GM10266 (cell line): ENCODE results near the gene SMIM13.
A peak's percentile ranks its signal among the peaks of the same experiment; 100 is the strongest.

Experiments
- DNase-seq: peaks from one replicate; pipeline ENCODE4 v3.0.0; 2012; ENCODE audit errors: extremely low spot score
- TF ChIP-seq, protein P1 (sequence below): IDR thresholded peaks from 2 replicates; pipeline ENCODE4 v1.5.1; 2012; ENCODE audit warnings: mild to moderate bottlenecking, low read depth; ENCODE audit not compliant: control insufficient read depth, insufficient read depth; ENCODE audit errors: missing control alignments

SMIM13 gene

DNA sequence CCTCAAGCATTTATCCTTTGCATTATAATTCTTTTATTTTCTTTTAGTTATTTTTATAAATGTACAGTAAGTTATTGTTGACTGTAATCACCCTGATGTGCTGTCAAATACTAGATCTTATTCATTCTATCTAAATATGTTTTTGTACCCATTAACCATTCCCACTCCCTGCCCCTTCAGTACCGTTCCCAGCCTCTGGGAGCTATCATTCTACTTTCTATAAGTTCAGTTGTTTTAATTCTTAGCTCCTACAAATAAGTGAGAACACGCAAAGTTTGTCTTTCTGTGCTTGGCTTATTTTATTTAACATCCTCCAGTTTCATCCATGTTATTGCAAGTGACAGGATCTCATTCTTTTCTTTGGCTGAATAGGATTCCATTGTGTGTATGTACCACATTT is 30.3 kb downstream of the SMIM13 start:
- no peak for DNase-seq
- TF ChIP-seq, protein P1, sequence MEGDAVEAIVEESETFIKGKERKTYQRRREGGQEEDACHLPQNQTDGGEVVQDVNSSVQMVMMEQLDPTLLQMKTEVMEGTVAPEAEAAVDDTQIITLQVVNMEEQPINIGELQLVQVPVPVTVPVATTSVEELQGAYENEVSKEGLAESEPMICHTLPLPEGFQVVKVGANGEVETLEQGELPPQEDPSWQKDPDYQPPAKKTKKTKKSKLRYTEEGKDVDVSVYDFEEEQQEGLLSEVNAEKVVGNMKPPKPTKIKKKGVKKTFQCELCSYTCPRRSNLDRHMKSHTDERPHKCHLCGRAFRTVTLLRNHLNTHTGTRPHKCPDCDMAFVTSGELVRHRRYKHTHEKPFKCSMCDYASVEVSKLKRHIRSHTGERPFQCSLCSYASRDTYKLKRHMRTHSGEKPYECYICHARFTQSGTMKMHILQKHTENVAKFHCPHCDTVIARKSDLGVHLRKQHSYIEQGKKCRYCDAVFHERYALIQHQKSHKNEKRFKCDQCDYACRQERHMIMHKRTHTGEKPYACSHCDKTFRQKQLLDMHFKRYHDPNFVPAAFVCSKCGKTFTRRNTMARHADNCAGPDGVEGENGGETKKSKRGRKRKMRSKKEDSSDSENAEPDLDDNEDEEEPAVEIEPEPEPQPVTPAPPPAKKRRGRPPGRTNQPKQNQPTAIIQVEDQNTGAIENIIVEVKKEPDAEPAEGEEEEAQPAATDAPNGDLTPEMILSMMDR: no peak

DNA sequence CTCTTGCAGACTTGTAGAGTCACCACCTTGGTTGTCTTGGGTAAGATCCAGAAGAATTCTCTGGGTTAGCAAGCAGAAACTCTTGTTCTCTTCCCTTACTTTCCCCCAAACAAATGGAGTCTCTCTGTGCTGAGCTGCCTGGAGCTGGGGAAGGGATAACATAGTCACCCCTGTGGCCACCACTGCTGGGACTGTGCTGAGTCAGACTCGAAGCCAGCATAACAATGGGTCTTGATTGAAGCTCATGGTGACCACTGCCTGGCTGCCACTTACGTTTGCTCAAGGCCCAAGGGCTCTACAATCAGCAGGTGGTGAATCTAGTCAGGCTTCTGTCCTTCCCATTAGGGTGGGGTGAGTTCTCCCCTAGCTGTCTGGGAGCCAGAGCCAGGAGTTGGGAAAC is 33.2 kb downstream of the SMIM13 start:
- DNase-seq: no peak
- TF ChIP-seq, protein P1: no peak

DNA sequence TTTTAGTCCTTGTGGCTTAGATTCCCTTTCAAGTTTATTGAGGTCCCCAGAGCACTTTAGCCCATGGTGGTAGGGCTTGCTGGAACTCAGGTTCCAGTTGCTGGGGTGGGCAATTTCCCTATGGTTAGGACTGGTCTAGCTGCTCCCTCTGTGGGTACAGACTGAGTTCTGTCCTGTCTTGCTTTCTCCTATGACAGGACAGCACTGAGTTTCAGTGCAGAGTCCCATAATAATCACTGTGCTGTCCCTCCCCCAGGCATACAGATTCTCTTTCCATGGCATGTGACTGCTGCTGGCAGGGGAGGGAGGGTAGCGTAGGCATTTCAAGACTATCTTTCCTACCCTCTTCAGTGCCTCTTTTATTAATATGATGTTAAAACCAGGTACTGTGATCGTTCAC is 35.0 kb downstream of the SMIM13 start:
- TF ChIP-seq, protein P1: no peak

DNA sequence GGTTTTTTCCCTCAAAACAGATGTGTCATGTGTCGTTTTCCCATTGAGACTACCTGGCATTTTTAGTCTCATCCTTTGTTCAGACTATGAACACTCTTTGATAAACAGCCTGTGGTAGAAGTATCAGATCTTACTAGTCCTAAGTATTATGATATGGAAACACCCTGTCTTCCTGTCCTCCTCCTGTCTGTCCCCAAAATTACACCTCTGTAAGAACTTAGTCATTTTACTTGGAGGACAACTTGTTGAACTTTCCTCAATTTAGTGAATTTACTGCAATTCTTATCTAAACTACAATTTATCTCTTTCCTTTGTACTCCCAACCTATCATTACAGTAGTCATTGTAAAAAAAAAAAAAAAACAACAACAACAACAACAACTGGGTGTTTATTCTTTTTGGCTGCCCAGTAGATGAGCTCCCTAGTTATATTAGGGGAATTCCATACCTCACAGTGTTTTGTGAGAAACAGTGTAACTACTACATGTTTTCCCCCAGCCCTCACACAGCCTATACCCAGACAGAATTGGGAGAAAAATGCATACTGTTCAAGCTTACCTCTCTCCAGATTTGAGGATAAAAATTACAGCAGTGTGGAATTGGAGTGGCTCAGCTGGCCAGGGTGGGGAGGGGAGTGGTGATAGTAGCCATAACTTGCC is 36.4 kb downstream of the SMIM13 start:
- DNase-seq: peak; percentile 25
- TF ChIP-seq, protein P1: no peak

More for the DNA sequence above, 35.0 kb downstream of the SMIM13 start:
- no peak for DNase-seq

DNA sequence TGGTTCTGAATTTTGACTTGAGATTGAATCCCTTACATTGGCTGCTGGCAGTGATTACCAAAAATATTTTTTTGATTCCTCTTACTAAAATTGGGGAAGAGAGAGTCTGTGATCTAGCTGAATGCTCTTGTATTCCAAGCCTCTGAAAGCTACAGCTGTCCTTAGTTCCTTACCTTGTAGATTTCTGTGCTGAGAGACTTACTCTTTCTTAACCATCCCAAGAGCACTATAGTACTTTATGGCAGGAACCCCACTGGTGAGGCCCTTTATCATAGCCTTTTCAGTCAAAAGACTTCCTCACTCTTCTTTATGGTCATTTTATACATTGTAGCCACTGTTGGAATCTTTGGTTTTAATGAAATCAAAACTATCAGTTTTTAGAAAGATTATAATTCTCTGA is 37.0 kb downstream of the SMIM13 start:
- no peak for DNase-seq
- TF ChIP-seq, protein P1: no peak

DNA sequence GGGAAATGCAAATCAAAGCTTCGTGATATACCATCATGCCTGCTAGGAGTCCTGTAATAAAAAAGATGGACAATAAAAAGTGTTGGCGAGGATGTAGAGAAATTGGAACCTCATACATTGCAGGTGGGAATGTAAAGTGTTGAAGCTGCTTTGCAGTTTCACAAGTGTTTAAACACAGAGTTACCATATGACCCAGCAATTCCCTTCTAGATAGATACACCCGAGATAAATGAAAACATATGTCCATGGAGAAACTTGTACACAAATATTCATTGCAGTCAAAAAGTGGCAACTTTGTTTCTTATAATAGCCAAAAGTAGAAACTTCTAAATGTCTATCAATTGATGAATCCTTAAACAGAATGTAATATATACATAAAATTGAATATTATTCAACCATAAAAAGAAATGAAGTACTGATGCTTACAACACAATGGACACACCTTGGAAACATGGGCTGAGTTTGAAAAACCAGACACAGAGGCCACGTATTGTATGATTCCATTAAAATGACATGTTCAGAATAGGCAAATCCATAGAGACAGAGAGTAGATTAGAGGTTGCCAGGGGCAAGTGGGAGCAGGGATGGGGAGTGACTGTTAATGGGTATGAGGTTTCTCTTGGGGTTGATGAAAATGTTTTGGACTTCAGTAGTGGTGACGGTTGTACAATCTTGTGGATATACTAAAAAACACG is 38.7 kb downstream of the SMIM13 start:
- DNase-seq: no peak
- TF ChIP-seq, protein P1: no peak

DNA sequence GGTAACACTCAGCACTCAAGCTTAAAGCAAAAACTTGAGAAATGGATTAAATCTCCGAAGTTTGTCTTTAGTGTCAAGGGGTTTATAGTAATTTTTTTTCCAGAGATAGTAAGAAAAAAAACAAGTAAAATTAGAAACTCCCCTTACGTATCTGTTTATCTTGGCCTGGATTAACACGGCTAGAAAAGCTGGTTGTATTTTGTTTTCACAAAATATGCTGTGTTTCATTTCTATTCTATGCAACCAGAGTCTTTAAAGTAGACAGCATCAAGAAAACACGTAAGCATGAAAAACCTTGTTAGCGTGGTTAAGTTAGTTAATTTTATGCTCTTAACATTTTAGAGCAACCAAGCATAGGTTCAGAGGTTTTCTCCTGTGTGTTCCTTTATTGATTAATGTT is 39.6 kb downstream of the SMIM13 start:
- no peak for DNase-seq
- TF ChIP-seq, protein P1: no peak
